ENCODE data around the gene BORCS6.

GRCh38 chr17:8164815-8165131, 25.2 kb downstream of the BORCS6 start:
- TF ChIP-seq POLR2AphosphoS5 (IDR thresholded peaks at IDR 0.05; ENCODE audit: low read depth, low read length) (no peak), TAF1 (IDR thresholded peaks at IDR 0.05; ENCODE audit: borderline replicate concordance, insufficient read depth, low read length) (no peak), REST (IDR thresholded peaks at IDR 0.05; ENCODE audit: insufficient read depth in 1 of 2, low read depth in 2 of 2, low read length in 2 of 2) (no peak), SIN3A (IDR thresholded peaks at IDR 0.05; ENCODE audit: borderline replicate concordance, insufficient read depth, low read length) (no peak)

All from PFSK-1 (cell line).